Neural cell (in vitro differentiated cells): ENCODE measurements around the gene SUN5.

ENCODE experiments used
- RAD21 ChIP-seq: fragments of 450-650 bp; conservative IDR thresholded peaks from 2 replicates; pipeline ENCODE4 v1.6.1; 2014; ENCODE audit warnings: antibody characterized with exemption, mild to moderate bottlenecking, moderate library complexity
- TF ChIP-seq, protein P1 (sequence below): fragments of 450-650 bp; IDR thresholded peaks from 2 replicates; pipeline ENCODE4 v1.5.1; 2014; ENCODE audit warnings: antibody characterized with exemption, mild to moderate bottlenecking, moderate library complexity; ENCODE audit not compliant: poor library complexity, severe bottlenecking

DNA sequence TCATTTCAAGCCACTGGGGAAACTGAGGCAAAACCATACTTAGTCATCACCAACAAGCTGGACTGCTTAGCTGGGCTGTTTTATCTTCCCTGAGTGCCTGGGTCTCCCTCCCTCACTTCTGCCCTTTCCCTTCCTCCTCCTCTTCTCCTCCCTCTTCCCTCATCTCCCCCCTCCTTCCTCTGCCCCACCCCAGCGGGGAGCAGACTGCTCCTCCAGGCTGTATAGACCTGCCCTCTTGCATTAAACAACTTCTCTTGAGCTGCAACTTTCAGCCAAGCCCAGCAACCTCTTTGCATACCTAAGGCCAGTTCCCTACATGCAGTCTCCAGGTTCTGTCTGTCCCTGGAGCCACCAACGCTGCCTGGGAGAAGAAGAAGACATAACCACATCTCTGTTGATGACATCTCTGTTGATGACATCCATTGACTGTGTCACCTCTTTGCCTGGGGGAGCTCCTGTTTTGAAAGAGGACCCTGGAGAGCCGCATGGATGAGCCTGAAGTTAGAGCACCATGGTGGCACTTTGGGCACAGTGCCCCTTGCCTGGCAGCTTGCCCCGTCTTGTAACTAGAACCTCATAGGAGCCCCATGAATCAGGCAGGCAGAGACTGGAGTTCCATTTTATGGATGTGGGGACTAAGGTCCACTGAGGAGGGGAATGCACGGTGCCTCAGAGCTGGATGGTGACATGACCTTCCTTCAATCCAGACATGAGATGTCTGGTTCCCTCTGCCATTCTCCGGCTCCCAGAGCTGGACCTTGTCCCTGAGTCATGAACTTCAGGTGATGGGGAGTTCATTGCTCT, 19.4 kb upstream of the SUN5 start:
- TF ChIP-seq, protein P1, sequence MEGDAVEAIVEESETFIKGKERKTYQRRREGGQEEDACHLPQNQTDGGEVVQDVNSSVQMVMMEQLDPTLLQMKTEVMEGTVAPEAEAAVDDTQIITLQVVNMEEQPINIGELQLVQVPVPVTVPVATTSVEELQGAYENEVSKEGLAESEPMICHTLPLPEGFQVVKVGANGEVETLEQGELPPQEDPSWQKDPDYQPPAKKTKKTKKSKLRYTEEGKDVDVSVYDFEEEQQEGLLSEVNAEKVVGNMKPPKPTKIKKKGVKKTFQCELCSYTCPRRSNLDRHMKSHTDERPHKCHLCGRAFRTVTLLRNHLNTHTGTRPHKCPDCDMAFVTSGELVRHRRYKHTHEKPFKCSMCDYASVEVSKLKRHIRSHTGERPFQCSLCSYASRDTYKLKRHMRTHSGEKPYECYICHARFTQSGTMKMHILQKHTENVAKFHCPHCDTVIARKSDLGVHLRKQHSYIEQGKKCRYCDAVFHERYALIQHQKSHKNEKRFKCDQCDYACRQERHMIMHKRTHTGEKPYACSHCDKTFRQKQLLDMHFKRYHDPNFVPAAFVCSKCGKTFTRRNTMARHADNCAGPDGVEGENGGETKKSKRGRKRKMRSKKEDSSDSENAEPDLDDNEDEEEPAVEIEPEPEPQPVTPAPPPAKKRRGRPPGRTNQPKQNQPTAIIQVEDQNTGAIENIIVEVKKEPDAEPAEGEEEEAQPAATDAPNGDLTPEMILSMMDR, result no peak
- no peak for TF ChIP-seq RAD21
